Hepatic stellate cell (primary cell): ENCODE data around the gene KCNQ5.

ENCODE experiments used
- DNase-seq: peaks from one replicate; pipeline ENCODE4 v3.0.0; 2011; ENCODE audit warnings: low spot score

Gene KCNQ5

GRCh38 chr6:73123632-73124329 is 501.9 kb downstream of the KCNQ5 start:
- DNase-seq: no peak

- peak; percentile 63 for DNase-seq
Observed at GRCh38 chr6:73129653-73130443, 508.0 kb downstream of the KCNQ5 start.

GRCh38 chr6:73131706-73132105 is 509.8 kb downstream of the KCNQ5 start:
- no peak for DNase-seq

GRCh38 chr6:73134588-73134987 is 512.7 kb downstream of the KCNQ5 start:
- peak; percentile 24 for DNase-seq

GRCh38 chr6:73139681-73140383 is 518.0 kb downstream of the KCNQ5 start:
- DNase-seq: no peak

- no peak for DNase-seq
Observed at GRCh38 chr6:73143551-73143950, 521.7 kb downstream of the KCNQ5 start.

- DNase-seq: no peak
Observed at GRCh38 chr6:73144516-73144915, 522.7 kb downstream of the KCNQ5 start.

- DNase-seq: no peak
Observed at GRCh38 chr6:73145690-73146089, 523.8 kb downstream of the KCNQ5 start.

- DNase-seq: no peak
Observed at GRCh38 chr6:73151732-73152131, 529.9 kb downstream of the KCNQ5 start.

GRCh38 chr6:73152556-73152955 is 530.7 kb downstream of the KCNQ5 start:
- no peak for DNase-seq

GRCh38 chr6:73152966-73153757 is 531.3 kb downstream of the KCNQ5 start:
- DNase-seq: no peak

GRCh38 chr6:73156793-73157767 is 535.2 kb downstream of the KCNQ5 start:
- no peak for DNase-seq

GRCh38 chr6:73157870-73158269 is 536.0 kb downstream of the KCNQ5 start:
- no peak for DNase-seq

- DNase-seq: no peak
Observed at GRCh38 chr6:73169111-73169510, 547.2 kb downstream of the KCNQ5 start.

- DNase-seq: no peak
Observed at GRCh38 chr6:73169633-73170032, 547.8 kb downstream of the KCNQ5 start.

GRCh38 chr6:73174646-73175045 is 552.8 kb downstream of the KCNQ5 start:
- DNase-seq: no peak

GRCh38 chr6:73176057-73176456 is 554.2 kb downstream of the KCNQ5 start:
- DNase-seq: no peak

- DNase-seq: no peak
Observed at GRCh38 chr6:73177221-73177944, 555.5 kb downstream of the KCNQ5 start.

GRCh38 chr6:73180076-73180738 is 558.3 kb downstream of the KCNQ5 start:
- no peak for DNase-seq
